A549 (cell line): ENCODE measurements around the gene ATXN1L. TPM values are rescaled to one million over a fixed set of nuclear protein-coding genes. Genes with fewer than 3 reads are reported as not detected.
"Not testable (repeated sequence)": the region's sequence is repeated elsewhere in the genome, so short reads cannot be mapped to it uniquely, and the experiment has no call there.

Source experiments
- ATAC-seq, 2 experiments: fragments of 200-7000 bp in 1 of 2; fragments of >200 bp in 1 of 2; cut with Nextera tagmentation in 1 of 2; cut with Tn5 transposase in 1 of 2; 3 replicates each; pipeline versions ENCODE4 v1.8.0 to v1.9.1; 2018 to 2020; ENCODE audit warnings: mild to moderate bottlenecking in 1 of 2, moderate library complexity in 1 of 2
- CTCF ChIA-PET: fragments of 300-600 bp; sonication (Branson Sonifier 250); formaldehyde crosslinking; extraction: SDS; loops from one replicate; lab custom pipeline; 2021; ENCODE audit warnings: antibody characterized with exemption, inconsistent platforms; lab: Yijun Ruan, JAX
- POLR2A ChIA-PET: fragments of 350-600 bp; formaldehyde crosslinking; extraction: SDS; loops from one replicate; lab custom pipeline; 2021; ENCODE audit warnings: antibody characterized with exemption, inconsistent platforms; lab: Yijun Ruan, JAX
- DNase-seq, 2 experiments: peaks; one replicate each; pipeline versions ENCODE4 v3.0.0 to v3.0.0-alpha.2; 2011 to 2016; ENCODE audit warnings: low read depth in 1 of 2, low spot score in 1 of 2
- FAIRE-seq: peaks from 2 replicates; lab custom pipeline; 2011; peaks lifted over from hg19 to GRCh38; lab: Jason Lieb, UNC
- H3K27ac ChIP-seq, 2 experiments: fragments of >200 bp; sonication (Bioruptor Twin); formaldehyde crosslinking; 3 replicates each; pipeline ENCODE4 v1.5.1; 2016 to 2017
- H3K4me1 ChIP-seq: fragments of >200 bp; sonication (Bioruptor Twin); formaldehyde crosslinking; 3 replicates; pipeline ENCODE4 v1.6.1; 2016
- H3K4me2 ChIP-seq: fragments of >200 bp; sonication (Bioruptor Twin); formaldehyde crosslinking; 3 replicates; pipeline ENCODE4 v1.6.1; 2016
- H3K4me3 ChIP-seq: fragments of >200 bp; sonication (Bioruptor Twin); formaldehyde crosslinking; 3 replicates; pipeline ENCODE4 v1.5.1; 2016
- H3K9me3 ChIP-seq: fragments of >200 bp; sonication (Bioruptor Twin); formaldehyde crosslinking; 3 replicates; pipeline ENCODE4 v1.6.1; 2016
- CHD4 ChIP-seq: fragments of 200-600 bp; sonication (generic); IDR thresholded peaks from 2 replicates; pipeline ENCODE4 v1.6.1; 2016; ENCODE audit warnings: antibody characterized with exemption, mild to moderate bottlenecking, borderline replicate concordance
- ELK1 ChIP-seq: fragments of 150-350 bp; IDR thresholded peaks from 2 replicates; pipeline ENCODE4 v1.6.1; 2014; ENCODE audit warnings: low read depth, mild to moderate bottlenecking, low read length
- GATA3 ChIP-seq: IDR thresholded peaks from 2 replicates; pipeline ENCODE4 v1.6.1; 2012; ENCODE audit warnings: borderline replicate concordance
- HOXA7 ChIP-seq: fragments of 250-450 bp; sonication (Bioruptor Pico); IDR thresholded peaks from 2 replicates; pipeline ENCODE4 v1.5.0; 2020; ENCODE audit warnings: mild to moderate bottlenecking, moderate library complexity
- KDM1A ChIP-seq: fragments of 200-600 bp; sonication (generic); IDR thresholded peaks from 2 replicates; pipeline ENCODE4 v1.6.1; 2016; ENCODE audit warnings: low read depth, mild to moderate bottlenecking
- KDM5A ChIP-seq: fragments of 200-600 bp; sonication (generic); IDR thresholded peaks from 2 replicates; pipeline ENCODE4 v1.6.1; 2016; ENCODE audit warnings: antibody characterized with exemption, mild to moderate bottlenecking
- MAZ ChIP-seq: fragments of 150-350 bp; IDR thresholded peaks from 2 replicates; pipeline ENCODE4 v1.6.1; 2014; ENCODE audit warnings: antibody characterized with exemption, low read depth, low read length, borderline replicate concordance
- NFE2L2 ChIP-seq: fragments of 150-350 bp; conservative IDR thresholded peaks from 2 replicates; pipeline ENCODE4 v1.6.1; 2014; ENCODE audit warnings: low read length
- NR3C1 ChIP-seq: fragments of >200 bp; sonication (Bioruptor Twin); formaldehyde crosslinking; IDR thresholded peaks from 3 replicates; pipeline ENCODE4 v1.6.1; 2017
- PHF8 ChIP-seq: fragments of 200-600 bp; sonication (generic); IDR thresholded peaks from 2 replicates; pipeline ENCODE4 v1.6.1; 2016; ENCODE audit warnings: low read depth, mild to moderate bottlenecking, antibody characterized with exemption, moderate library complexity, borderline replicate concordance
- POLR2A ChIP-seq: IDR thresholded peaks from 2 replicates; pipeline ENCODE4 v1.6.1; 2012; ENCODE audit warnings: mild to moderate bottlenecking, low read length
- RAD21 ChIP-seq, 2 experiments: fragments of >200 bp in 1 of 2; sonication (Bioruptor Twin) in 1 of 2; formaldehyde crosslinking in 1 of 2; IDR thresholded peaks in 1 of 2; conservative IDR thresholded peaks in 1 of 2; 2 replicates in 1 of 2; 3 replicates in 1 of 2; pipeline ENCODE4 v1.6.1; 2012 to 2018; ENCODE audit warnings: inconsistent platforms in 1 of 2
- RFX5 ChIP-seq: fragments of 450-650 bp; IDR thresholded peaks from 2 replicates; pipeline ENCODE4 v1.7.1; 2014; ENCODE audit warnings: antibody characterized with exemption, mild to moderate bottlenecking, moderate library complexity
- RNF2 ChIP-seq: fragments of 200-600 bp; sonication (generic); IDR thresholded peaks from 2 replicates; pipeline ENCODE4 v1.6.1; 2016; ENCODE audit warnings: low read depth, mild to moderate bottlenecking, antibody characterized with exemption, moderate library complexity, borderline replicate concordance
- WGBS: methylation state at CpG from one replicate; pipeline ENCODE4 v1.1.6; 2017; ENCODE audit errors: missing lambda C conversion rate; 5-methylcytosine and 5-hydroxymethylcytosine counted together
- polyA plus RNA-seq, 4 experiments: library from polyadenylated mRNA; depleted of rRNA in 3 of 4; stranded (reverse); fragments of >200 nt; fragmentation: RNase III in 1 of 4; extraction: RNeasy Plus Mini Kit Qiagen cat#74134 plus additional on column Dnase treatment in 1 of 4; gene quantifications; 2 replicates in 3 of 4; 3 replicates in 1 of 4; pipeline ENCODE4 v1.2.3, GENCODE V29; 2011 to 2017
- TF ChIP-seq, protein P1 (sequence below): IDR thresholded peaks from 2 replicates; pipeline ENCODE4 v1.6.1; 2012; ENCODE audit warnings: low read depth, borderline replicate concordance
- TF ChIP-seq, protein P2 (sequence below): fragments of >200 bp; sonication (Bioruptor Twin); formaldehyde crosslinking; IDR thresholded peaks from 3 replicates; pipeline ENCODE4 v1.5.1; 2016

Gene ATXN1L
- polyA plus RNA-seq, 2 of the 4 experiments (the other 2 are of a cell fraction), result 16.9 to 17.4 TPM

GRCh38 chr16:71903608-71904007 is 57.8 kb downstream of the ATXN1L start:
- ATAC-seq, result no peak
- 89% methylated on average over 2 of the region's 2 CpGs for WGBS
- no peak for TF ChIP-seq POLR2A
- TF ChIP-seq KDM1A, result no peak
- no peak for TF ChIP-seq HOXA7 (CRISPR knock-in tag)
- TF ChIP-seq, protein P1, sequence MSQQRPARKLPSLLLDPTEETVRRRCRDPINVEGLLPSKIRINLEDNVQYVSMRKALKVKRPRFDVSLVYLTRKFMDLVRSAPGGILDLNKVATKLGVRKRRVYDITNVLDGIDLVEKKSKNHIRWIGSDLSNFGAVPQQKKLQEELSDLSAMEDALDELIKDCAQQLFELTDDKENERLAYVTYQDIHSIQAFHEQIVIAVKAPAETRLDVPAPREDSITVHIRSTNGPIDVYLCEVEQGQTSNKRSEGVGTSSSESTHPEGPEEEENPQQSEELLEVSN, result no peak
- TF ChIP-seq, all 56 proteins: peak for 0
- no peak overlapping the region for H3K4me2 ChIP-seq
- no peaks in the 10 kb centered on the region for H3K9me3 ChIP-seq
- POLR2A ChIA-PET, result no interaction called here
- H3K27ac ChIP-seq, result no peak overlapping the region
- no peak for DNase-seq
- CTCF ChIA-PET, result interaction anchor here (0.7 to 1.1 kb wide), 2 partner anchors 10 to 183 kb away, joined by 5 to 6 read pairs; no protein-coding TSS in a partner anchor
- FAIRE-seq, result no peak
- H3K4me1 ChIP-seq, result peaks cover 14% of the 10 kb centered on the region; the same call in 2 of the 3 replicates
- no peak overlapping the region for H3K4me3 ChIP-seq

DNA sequence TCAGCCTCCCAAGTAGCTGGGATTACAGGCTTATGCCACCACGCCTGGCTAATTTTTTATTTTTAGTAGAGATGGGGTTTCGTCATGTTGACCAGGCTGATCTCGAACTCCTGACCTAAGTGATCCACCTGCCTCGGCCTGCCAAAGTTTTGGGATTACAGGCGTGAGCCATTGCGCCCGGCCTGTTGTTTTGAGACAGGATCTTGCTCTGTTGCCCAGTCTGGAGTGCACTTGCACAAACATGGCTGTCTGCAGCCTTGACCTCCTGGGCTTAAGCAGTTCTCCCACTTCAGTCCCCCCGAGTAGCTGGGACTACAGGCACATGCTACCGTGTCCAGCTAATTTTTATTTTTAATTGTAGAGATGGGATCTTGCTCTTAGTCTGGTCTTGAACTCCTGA is 58.5 kb downstream of the ATXN1L start:
- WGBS, result 87% methylated on average over 9 of the region's 9 CpGs
- POLR2A ChIA-PET, result no interaction called here

GRCh38 chr16:71905765-71906164 is 60.0 kb downstream of the ATXN1L start:
- POLR2A ChIA-PET, H3K4me3 ChIP-seq, DNase-seq, H3K4me1 ChIP-seq, FAIRE-seq, H3K9me3 ChIP-seq, H3K4me2 ChIP-seq, H3K27ac ChIP-seq, ATAC-seq: not testable (repeated sequence)
- CTCF ChIA-PET, result interaction anchor here (0.6 to 1.0 kb wide), 3 partner anchors 21 to 56 kb away, joined by 3 read pairs; partner anchors contain the start of gene ZNF821
- 95% methylated on average over 6 of the region's 6 CpGs for WGBS

More for the DNA sequence above, 58.5 kb downstream of the ATXN1L start:
- no peak for ATAC-seq
- no peaks in the 10 kb centered on the region for H3K9me3 ChIP-seq
- CTCF ChIA-PET, result interaction anchor here (0.6 to 1.0 kb wide), 3 partner anchors 21 to 183 kb away, joined by 3 to 5 read pairs (median 4); no protein-coding TSS in a partner anchor
- DNase-seq, result no peak
- TF ChIP-seq GATA3, result no peak
- no peak for TF ChIP-seq RAD21 (conservative IDR thresholded peaks at IDR 0.05 in 1 of 2, IDR thresholded peaks at IDR 0.05 in 1 of 2)
- no peak for TF ChIP-seq PHF8
- TF ChIP-seq RFX5, result no peak
- no peak for TF ChIP-seq ELK1
- no peak for TF ChIP-seq MAZ
- TF ChIP-seq, protein P2, sequence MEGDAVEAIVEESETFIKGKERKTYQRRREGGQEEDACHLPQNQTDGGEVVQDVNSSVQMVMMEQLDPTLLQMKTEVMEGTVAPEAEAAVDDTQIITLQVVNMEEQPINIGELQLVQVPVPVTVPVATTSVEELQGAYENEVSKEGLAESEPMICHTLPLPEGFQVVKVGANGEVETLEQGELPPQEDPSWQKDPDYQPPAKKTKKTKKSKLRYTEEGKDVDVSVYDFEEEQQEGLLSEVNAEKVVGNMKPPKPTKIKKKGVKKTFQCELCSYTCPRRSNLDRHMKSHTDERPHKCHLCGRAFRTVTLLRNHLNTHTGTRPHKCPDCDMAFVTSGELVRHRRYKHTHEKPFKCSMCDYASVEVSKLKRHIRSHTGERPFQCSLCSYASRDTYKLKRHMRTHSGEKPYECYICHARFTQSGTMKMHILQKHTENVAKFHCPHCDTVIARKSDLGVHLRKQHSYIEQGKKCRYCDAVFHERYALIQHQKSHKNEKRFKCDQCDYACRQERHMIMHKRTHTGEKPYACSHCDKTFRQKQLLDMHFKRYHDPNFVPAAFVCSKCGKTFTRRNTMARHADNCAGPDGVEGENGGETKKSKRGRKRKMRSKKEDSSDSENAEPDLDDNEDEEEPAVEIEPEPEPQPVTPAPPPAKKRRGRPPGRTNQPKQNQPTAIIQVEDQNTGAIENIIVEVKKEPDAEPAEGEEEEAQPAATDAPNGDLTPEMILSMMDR, result no peak
- TF ChIP-seq NR3C1, result no peak
- TF ChIP-seq HOXA7 (CRISPR knock-in tag), result no peak
- no peak for TF ChIP-seq CHD4
- TF ChIP-seq, protein P1, result no peak
- no peak for TF ChIP-seq RNF2
- no peak for TF ChIP-seq KDM5A
- no peak for TF ChIP-seq NFE2L2
- no peak overlapping the region for H3K27ac ChIP-seq
- no peak overlapping the region for H3K4me3 ChIP-seq
- FAIRE-seq, result no peak
- no peak overlapping the region for H3K4me2 ChIP-seq
- peaks cover 14% of the 10 kb centered on the region; the same call in 2 of the 3 replicates for H3K4me1 ChIP-seq

Other genes starting within 250 kb of the ATXN1L start
- 0.17 and 0.36 TPM in 2 replicates for gene MARVELD3, start 219.8 kb upstream of the ATXN1L start, polyA plus RNA-seq (2011; rRNA removed)
- gene MARVELD3, start 219.8 kb upstream of the ATXN1L start, polyA plus RNA-seq (2017; fragmentation: RNase III; extraction: RNeasy Plus Mini Kit Qiagen cat#74134 plus additional on column Dnase treatment), result 0.08 to 0.25 TPM (median 0.18 TPM) in 3 replicates
- 11.3 and 12.6 TPM in 2 replicates for gene PHLPP2, start 121.3 kb upstream of the ATXN1L start, polyA plus RNA-seq (2011; rRNA removed)
- 7.9 to 8.2 TPM (median 8.0 TPM) in 3 replicates for gene PHLPP2, start 121.3 kb upstream of the ATXN1L start, polyA plus RNA-seq (2017; fragmentation: RNase III; extraction: RNeasy Plus Mini Kit Qiagen cat#74134 plus additional on column Dnase treatment)
- 85.6 and 98.0 TPM in 2 replicates for gene AP1G1, start 37.1 kb upstream of the ATXN1L start, polyA plus RNA-seq (2011; rRNA removed)
- 38.1 to 40.7 TPM (median 38.6 TPM) in 3 replicates for gene AP1G1, start 37.1 kb upstream of the ATXN1L start, polyA plus RNA-seq (2017; fragmentation: RNase III; extraction: RNeasy Plus Mini Kit Qiagen cat#74134 plus additional on column Dnase treatment)
- 3.6 and 4.5 TPM in 2 replicates for gene ZNF821, start 38.2 kb downstream of the ATXN1L start, polyA plus RNA-seq (2011; rRNA removed)
- 2.7 to 3.8 TPM (median 3.4 TPM) in 3 replicates for gene ZNF821, start 38.2 kb downstream of the ATXN1L start, polyA plus RNA-seq (2017; fragmentation: RNase III; extraction: RNeasy Plus Mini Kit Qiagen cat#74134 plus additional on column Dnase treatment)
- gene IST1, start 49.6 kb downstream of the ATXN1L start, polyA plus RNA-seq (2011; rRNA removed), result 290 and 297 TPM in 2 replicates
- gene IST1, start 49.6 kb downstream of the ATXN1L start, polyA plus RNA-seq (2017; fragmentation: RNase III; extraction: RNeasy Plus Mini Kit Qiagen cat#74134 plus additional on column Dnase treatment), result 178 to 184 TPM (median 183 TPM) in 3 replicates
- 0.01 TPM in 1 of 2 replicates, not detected in the other for gene PKD1L3, start 154.4 kb downstream of the ATXN1L start, polyA plus RNA-seq (2011; rRNA removed)
- gene PKD1L3, start 154.4 kb downstream of the ATXN1L start, polyA plus RNA-seq (2017; fragmentation: RNase III; extraction: RNeasy Plus Mini Kit Qiagen cat#74134 plus additional on column Dnase treatment), result not detected in 3 replicates
- 10.1 and 13.2 TPM in 2 replicates for gene DHODH, start 162.8 kb downstream of the ATXN1L start, polyA plus RNA-seq (2011; rRNA removed)
- 9.7 to 11.0 TPM (median 10.5 TPM) in 3 replicates for gene DHODH, start 162.8 kb downstream of the ATXN1L start, polyA plus RNA-seq (2017; fragmentation: RNase III; extraction: RNeasy Plus Mini Kit Qiagen cat#74134 plus additional on column Dnase treatment)
- 0.23 and 0.28 TPM in 2 replicates for gene HP, start 208.5 kb downstream of the ATXN1L start, polyA plus RNA-seq (2011; rRNA removed)
- not detected in 3 replicates for gene HP, start 208.5 kb downstream of the ATXN1L start, polyA plus RNA-seq (2017; fragmentation: RNase III; extraction: RNeasy Plus Mini Kit Qiagen cat#74134 plus additional on column Dnase treatment)
- not detected in 2 replicates for gene HPR, start 217.2 kb downstream of the ATXN1L start, polyA plus RNA-seq (2011; rRNA removed)
- not detected in 3 replicates for gene HPR, start 217.2 kb downstream of the ATXN1L start, polyA plus RNA-seq (2017; fragmentation: RNase III; extraction: RNeasy Plus Mini Kit Qiagen cat#74134 plus additional on column Dnase treatment)
- gene TXNL4B, start 247.6 kb downstream of the ATXN1L start, polyA plus RNA-seq (2011; rRNA removed), result 22.7 and 32.7 TPM in 2 replicates
- gene TXNL4B, start 247.6 kb downstream of the ATXN1L start, polyA plus RNA-seq (2017; fragmentation: RNase III; extraction: RNeasy Plus Mini Kit Qiagen cat#74134 plus additional on column Dnase treatment), result 15.7 to 17.9 TPM (median 16.4 TPM) in 3 replicates
- 37.4 and 41.9 TPM in 2 replicates for gene DHX38, start 247.9 kb downstream of the ATXN1L start, polyA plus RNA-seq (2011; rRNA removed)
- gene DHX38, start 247.9 kb downstream of the ATXN1L start, polyA plus RNA-seq (2017; fragmentation: RNase III; extraction: RNeasy Plus Mini Kit Qiagen cat#74134 plus additional on column Dnase treatment), result 72.8 to 85.4 TPM (median 80.6 TPM) in 3 replicates